HG02852 (cell line): ENCODE measurements around the gene WAPL.

Source experiments
- ATAC-seq: cut with Tn5 transposase; IDR thresholded peaks from one replicate; pipeline ENCODE4 v1.9.1; 2021; ENCODE audit warnings: mild to moderate bottlenecking, moderate library complexity; ENCODE audit not compliant: unreplicated experiment

Gene WAPL

DNA sequence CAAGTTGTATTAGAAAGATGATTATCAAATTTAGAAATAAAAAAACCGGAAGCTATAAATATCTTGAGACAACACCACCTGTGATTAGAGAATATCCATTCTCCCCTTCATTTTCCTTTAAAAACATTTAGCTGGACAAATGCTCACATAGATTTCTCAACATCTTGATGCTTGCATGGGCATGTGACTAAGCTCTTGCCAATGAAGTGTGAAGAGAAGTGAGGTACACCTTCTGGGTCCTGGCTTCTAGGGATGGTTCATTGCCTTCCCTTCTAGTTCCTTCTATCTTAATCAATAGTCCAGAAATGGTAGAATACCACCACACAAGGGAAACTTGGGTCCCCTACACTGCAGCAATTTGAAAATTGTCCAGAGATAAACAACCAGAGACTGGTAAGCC, 41.0 kb downstream of the WAPL start:
- ATAC-seq, result no peak

DNA sequence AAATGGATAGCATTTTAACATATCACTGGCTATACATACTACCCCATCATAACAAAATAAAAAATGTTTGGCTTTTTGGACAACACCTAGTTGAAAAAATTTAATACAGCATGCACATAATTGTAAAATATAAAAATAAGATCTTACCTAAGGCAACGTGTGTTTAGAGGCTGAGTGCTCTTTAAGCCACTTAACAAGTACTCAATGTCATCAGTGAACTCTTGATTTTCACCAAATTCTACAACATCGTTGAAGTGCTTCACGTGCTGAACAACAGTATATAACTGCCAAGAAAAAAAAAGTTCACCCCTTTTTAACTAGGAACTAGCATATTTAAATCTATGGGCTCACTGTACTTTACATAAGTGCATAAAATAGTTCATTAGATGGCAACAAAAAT, 49.5 kb downstream of the WAPL start:
- no peak for ATAC-seq

DNA sequence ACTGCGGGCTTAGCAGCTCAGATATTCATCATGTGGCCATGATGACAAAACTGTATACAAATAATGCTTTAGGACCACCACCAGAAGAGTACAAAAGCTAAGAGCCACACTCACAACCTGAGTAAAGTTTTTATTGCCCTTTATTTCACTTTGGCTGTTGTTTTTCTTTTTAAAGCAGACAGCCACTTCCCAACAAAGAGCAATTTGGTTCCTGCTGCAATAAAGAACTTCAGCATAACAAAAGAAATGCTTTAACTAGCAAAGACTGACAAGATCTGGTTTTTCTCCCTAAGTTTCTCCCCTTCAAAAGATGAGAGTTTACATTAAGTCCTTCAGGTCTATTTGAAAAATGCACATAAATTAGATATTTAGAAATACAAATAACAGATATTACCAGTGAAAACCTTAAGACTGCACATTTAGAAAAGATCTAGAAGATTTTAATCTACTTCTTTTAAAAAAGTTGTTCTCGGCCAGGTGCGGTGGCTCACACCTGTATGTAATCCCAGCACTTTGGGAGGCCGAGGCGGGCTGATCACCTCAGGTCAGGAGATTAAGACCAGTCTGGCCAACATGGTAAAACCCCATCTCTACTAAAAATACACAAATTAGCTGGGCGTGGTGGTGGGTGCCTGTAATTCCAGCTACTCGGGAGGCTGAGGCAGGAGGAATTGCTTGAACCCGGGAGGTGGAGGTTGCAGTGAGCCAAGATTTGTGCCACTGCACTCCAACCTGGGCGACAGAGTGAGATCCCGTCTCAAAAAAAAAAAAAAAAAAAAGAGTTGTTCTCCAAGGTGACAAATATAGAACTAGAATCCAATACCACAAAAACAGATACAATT, 59.4 kb downstream of the WAPL start:
- no peak for ATAC-seq

DNA sequence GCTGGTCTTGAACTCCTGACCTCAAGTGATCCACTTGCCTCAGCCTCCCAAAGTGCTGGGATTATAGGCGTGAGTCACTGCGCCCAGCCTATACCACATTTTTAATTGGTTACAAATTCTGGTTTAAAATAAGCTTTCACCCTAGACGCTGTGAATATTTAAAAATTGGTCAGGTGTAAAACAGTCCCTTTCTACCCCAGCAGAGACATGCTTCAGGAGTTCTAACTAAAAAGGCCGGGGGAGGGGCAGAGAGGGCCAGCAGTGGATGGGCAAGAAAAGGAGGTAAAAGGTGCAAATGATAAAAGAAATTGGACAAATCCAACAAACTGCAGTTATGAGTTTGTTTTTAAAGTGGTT, 70.0 kb downstream of the WAPL start:
- ATAC-seq, result no peak

DNA sequence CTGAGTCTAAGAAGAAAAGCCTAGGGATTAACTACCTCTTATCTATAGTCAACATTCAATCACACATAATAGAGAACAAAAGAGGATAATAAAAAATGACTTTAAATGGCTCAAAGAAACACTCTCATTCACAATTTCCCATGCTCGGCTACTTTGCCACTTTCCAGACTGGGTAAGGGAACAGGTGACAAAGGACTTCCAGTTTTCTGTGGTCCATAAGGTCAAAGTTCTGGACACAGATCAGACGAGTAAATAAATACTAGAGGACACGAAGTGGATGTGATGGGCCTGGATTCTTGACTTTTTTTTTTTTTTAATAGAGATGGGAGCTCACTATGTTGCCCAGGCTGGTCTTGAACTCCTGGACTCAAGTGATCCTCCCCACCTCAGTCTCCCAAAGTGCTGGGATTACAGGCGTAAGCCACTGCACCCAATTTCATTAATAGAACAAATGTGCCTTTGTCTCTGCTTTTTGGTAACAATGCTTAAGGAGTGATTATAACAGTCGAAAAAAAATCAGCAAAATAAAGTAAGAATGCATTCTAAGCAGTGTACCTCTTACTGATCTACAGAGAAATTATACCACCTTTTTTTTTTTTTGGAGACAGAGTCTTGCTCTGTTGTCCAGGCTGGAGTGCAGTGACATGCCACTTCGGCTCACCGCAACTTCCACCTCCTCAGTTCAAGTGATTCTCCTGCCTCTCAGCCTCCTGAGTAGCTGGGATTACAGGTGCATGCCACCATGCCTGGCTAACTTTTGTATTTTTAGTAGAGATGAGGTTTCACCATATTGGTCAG, 70.6 kb downstream of the WAPL start:
- no peak for ATAC-seq

DNA sequence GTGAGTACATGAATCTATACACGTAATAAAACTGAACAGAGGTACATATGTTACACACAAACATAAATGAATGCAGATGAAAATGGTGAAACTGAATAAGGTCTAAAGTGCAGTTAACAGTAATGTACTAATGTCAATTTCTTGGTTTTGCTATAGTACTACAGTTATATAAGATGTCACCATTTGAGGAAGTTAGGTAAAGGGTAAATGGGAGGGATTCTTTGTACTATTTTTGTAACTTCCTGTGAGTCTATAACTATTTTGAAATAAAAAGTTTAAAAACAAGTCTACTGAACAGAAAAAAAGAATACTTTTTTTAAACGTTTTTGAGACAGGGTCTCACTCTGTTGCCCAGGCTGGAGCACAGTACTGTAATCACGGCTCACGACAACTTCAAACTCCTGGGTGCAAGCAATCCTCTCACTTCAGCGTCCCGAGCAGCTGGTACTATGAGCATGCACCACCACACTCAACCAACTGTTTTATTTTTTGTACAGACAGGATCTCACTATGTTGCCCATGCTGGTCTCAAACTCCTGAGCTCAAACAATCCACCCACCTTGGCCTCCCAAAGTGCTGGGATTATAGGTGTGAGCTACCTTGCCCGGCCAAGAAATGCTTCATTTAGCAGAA, 71.5 kb downstream of the WAPL start:
- ATAC-seq, result no peak

DNA sequence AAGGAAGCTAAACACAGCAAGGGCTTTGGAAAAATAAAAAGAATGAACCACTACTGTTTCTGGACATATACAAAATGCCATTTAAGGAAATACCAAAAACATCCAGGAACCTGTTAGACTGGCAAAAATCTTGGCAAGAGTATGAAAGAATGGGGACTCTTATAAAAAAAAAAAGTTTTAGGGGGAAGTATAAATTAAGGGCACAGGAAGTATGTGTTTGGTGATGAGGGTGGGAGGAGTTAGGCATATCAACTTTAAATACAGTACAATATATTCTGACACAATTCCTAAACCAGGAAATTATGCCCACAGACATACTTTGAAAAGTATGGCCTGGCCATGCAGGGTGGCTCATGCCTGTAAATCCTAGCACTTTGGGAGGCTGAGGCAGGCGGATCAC, 74.2 kb downstream of the WAPL start:
- ATAC-seq, result no peak

DNA sequence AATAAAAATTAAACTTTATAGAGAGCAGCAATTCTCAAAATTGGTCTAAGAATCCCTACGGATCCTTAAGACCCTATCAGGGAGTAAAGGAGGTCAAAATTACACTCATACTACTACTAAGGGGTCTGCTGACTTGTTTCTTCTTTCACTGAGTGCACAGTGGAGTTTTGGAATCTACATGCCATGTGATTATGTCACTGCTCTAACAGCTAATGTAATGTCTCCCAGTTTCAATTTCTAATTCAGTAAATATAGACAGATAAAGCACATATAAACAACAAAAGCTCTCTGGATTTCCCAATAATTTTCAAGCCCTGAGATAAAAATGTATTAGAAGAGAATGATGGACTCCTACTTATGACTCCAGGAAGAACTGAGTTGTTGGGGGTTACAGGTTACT, 74.6 kb downstream of the WAPL start:
- no peak for ATAC-seq

DNA sequence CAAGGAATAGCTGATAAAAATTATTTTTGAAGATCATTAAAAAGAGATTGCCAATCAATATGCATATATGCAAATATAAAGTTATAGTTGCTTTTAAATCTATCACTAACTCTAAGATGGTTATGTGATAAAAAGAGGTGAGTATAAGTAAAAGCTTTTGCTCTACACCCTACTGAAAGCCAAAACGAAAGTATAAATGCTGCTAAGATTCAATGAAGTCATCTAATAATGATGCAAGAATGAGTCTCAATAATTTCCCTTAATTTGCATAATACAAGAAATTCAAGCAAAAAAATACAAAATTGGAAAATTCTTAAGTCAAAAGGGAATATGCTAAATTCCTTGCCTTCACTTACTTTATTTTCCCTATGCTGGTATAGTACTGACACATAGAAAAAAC, 75.2 kb downstream of the WAPL start:
- no peak for ATAC-seq

DNA sequence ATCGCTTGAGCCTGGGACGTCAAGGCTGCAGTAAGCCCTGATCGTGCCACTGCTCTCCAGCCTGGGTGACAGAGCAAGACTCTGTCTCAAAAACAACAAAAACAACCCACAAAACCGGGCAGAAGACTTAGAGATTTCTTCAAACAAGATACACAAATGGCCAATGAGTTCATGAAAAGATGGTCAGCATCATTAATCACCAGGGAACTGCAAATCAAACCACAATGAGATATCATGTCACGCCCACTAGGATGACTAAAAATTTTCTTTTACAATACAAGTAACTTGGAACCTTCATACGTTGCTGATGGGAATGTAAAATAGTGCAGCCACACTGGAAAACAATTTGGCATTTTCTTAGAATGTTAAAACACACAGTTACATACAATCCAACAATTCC, 77.7 kb downstream of the WAPL start:
- no peak for ATAC-seq

DNA sequence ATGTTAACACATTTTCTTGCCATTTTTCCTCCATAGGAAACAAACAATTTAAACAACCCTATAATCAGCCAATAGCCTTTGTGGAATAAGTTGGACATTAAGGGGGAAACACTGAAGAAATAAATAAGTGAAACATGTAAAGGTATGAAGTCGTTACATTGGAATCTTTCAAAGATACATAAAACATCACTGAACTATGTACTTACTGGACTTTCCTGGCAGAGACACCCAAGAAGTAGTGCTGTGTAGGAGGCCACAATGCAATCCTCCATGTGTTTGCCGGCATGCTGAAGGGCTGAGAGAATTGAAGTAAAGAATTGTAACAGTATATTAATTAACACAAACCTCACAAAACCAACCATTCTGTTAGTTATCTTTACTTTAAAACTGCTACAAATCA, 78.5 kb downstream of the WAPL start:
- ATAC-seq, result no peak

DNA sequence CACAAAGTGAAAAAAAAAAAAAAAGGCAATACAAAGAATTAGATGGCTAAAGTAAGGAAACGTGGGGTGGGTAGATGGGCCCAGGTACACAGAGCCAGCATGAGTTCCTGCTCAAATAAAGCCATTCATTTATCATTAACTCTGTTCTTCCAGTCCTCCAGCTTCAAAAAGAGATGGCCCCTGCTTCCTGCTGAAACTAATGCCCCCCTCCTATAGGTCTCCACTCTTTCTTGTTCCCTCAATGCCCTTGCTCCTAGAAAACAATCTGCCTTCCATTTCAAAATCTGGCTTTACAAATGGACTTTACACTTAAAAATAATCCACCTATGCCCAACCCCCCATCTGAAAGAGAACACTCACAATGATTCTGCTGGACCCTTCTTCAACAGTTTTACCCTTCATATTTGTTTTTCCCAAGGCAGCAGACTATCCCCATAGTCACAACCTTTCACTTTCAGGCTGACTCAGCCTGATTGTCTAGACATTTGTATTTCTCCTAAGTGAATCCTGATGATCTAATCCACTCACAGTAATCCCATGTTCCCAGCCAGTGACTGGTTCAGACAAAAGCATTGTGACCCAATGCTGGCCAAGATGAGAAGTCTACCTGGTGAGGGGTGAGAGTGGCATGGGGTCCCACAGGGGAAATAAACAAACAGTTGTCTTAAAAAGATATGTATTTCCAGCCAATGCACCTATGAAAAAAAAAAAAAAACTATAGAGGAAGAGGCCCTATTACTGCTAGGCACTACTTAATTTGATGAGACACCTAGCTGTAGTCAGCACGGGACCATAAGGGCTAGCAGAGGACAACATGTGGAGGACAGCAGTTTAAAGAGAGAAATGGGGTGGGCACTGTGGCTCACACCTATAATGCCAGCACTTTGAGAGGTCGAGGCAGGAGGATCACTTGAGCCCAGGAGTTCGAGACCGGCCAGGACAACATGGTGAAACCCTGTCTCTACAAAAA, 80.4 kb downstream of the WAPL start:
- ATAC-seq, result no peak

DNA sequence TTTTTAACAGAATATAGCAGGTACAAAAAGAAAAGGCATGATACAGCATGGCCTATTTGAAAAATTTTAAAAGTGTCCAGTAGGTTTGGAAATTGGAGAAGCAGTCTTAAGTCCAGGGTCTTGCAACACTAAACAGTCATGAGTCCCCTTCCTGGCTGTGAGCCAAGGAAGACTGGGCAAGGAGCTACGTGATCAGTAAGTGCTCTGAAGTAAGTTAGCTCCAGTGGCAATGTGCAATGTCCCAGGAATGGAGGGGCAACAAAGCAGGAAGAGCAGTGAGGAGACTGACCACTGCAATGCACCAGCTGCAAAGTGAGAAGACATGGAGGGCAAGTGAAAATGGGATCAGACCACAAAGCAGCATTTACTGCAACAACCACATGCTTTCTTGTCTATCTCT, 82.0 kb downstream of the WAPL start:
- no peak for ATAC-seq

DNA sequence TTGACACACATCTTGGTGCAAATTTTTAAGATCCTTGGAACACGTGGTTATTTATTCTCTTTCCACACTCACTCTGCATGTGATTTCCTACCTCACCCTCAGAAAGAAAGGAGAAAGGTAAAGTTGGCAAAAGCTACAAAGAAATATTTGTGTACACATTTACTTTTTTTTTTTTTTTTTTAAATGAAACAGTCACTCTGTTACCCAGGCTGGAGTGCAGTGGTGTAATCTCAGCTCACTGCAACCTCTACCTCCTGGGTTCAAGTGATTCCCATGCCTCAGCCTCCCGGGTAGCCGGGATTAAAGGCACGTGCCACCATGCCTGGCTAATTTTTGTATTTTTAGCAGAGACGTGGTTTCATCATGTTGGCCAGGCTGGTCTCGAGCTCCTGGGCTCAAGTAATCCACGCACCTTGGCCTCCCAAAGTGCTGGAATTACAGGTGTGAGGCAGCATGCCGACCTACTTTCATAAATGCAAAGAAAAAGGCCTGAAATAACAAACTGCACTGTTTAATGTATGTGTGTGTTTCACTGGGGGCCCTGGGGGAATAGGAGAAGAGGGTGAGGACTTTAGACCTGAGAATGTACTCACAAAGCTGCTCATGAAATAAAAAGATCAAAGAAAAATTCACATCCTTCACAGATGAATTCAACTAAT, 83.4 kb downstream of the WAPL start:
- no peak for ATAC-seq

DNA sequence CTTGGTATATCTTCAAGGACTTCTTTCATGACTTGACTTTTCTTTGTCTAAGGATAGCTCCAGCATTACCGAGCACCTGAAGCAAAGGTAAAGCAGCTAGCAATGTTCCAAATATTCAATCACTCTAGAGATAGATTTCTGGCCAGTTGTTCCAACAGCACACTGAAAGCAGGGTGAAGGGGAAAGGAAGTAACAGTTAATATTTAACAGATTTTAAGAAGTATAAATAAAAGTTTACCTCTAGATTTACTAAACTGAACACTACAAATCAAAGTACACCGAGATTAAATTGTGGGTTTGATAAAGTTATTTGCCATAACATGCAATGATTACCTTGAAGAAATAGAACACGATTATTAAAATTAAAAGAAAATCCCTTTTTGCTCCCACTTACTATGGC, 84.1 kb downstream of the WAPL start:
- no peak for ATAC-seq

DNA sequence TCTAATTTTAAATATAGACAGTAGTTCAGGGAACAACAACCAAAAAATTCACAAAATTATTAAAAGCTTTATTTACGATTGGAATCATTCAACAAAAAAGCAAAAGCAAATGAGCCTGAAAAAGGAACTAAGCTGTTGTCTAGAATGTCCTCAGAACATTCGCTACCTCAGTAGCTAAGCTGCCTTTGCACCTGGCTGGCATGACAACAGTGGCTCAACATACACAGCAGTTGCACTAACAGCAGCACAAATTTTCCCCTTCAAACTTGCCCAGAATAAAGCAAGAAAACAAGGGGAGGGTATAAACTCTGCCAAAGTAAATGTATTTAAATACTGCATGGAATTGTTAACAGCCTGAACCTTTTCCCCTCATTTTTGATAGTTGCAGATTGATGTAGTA, 84.6 kb downstream of the WAPL start:
- no peak for ATAC-seq

DNA sequence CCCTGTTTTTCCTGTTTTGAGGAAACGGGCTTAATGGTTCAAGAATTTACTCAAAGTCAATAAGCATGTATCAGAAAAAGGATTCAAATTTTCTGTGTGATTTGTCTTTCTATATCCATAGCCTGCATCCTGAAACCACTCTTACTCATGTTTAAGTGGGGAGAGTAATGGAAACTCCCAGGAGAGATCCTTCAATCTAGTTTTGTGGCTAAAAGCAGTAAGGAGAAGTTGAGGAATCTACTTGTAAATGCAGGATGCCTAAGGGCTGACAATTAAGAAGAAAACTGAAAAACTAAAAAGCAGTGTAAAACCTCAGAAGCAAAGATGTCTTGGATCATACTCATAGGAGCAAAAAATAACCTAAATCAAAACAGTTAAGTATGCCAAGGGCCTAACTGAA, 86.9 kb downstream of the WAPL start:
- ATAC-seq, result no peak

DNA sequence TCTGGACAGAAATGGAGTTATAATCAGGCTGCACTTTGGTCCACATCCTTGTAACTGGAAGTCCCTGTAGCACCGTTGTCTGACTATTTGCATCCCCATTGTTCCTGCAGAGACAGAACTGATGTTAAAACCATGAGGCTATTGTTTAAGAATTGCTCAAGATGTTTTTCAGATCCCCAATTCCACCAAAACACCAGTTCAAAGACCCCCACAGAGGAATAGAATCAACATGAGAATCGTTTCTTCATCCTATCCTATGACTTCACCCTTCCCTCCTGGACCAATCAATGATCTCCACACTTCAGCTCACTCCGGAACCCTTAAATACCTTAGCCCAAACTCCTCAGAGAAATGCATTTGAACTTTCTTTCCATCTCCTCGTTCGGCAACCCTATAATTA, 97.9 kb downstream of the WAPL start:
- no peak for ATAC-seq

DNA sequence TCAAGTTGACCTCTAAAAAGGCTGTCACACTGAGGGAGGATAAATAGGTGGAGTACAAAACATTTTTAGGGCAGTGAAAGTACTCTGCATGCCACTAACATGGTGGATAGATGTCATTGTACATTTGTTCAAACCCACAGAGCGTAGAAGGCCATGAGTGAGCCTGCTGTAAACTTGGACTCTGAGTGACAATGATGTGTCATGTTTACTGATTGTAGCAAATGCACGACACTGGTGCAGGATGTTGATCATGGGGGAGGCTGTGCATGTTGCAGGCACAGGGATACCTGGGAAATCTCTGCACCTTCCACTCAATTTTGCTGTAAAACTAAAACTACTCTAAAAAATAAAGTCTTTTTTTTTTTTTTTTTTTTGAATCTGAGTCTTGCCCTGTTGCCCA, 102.5 kb downstream of the WAPL start:
- no peak for ATAC-seq

DNA sequence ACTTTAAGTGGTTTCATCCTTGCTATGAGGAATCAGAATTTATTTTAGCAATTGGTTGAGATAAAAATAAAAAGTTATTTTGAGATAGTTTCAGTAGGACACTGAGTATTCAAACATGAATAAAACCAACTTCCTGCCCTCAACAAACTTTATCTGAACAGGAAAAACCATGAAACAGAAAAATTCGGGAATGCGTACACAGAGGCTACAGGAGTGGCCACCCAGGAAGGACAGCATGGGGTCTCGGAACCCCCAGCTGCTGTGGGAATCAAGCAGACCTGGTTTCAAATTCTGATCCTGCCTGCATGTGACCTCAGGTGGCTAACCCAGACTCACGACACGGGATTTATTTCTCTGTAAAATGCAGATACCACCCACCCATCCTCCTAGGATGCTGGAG, 106.0 kb downstream of the WAPL start:
- no peak for ATAC-seq
